GM12874 (cell line): ENCODE results near the gene SAE1.

Experiments
- TF ChIP-seq, protein P1 (sequence below): IDR thresholded peaks from 2 replicates; pipeline ENCODE4 v1.5.1; 2011; ENCODE audit warnings: low read depth, mild to moderate bottlenecking, control low read depth, low read length, moderate library complexity; ENCODE audit not compliant: insufficient read depth

Gene SAE1

DNA sequence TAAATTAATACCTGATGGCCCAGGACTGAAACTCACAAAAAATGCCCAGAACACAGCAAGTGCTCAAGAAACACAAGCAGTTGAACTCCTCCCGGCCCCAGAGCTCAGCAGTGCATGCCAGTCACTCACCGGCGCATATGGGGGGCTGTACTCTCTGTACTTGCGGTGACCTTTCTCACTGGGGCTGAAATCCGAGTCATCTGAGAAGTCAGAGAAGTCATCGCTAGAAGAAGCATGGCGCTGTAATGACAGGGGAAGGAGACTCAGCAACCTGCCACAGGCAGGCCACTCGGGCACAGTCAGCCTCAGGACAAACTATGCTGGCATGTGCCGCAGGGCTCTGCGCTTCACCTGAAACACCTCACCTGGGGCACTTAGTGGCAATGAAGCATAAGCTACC is 36.8 kb upstream of the SAE1 start:
- TF ChIP-seq, protein P1, sequence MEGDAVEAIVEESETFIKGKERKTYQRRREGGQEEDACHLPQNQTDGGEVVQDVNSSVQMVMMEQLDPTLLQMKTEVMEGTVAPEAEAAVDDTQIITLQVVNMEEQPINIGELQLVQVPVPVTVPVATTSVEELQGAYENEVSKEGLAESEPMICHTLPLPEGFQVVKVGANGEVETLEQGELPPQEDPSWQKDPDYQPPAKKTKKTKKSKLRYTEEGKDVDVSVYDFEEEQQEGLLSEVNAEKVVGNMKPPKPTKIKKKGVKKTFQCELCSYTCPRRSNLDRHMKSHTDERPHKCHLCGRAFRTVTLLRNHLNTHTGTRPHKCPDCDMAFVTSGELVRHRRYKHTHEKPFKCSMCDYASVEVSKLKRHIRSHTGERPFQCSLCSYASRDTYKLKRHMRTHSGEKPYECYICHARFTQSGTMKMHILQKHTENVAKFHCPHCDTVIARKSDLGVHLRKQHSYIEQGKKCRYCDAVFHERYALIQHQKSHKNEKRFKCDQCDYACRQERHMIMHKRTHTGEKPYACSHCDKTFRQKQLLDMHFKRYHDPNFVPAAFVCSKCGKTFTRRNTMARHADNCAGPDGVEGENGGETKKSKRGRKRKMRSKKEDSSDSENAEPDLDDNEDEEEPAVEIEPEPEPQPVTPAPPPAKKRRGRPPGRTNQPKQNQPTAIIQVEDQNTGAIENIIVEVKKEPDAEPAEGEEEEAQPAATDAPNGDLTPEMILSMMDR: no peak

DNA sequence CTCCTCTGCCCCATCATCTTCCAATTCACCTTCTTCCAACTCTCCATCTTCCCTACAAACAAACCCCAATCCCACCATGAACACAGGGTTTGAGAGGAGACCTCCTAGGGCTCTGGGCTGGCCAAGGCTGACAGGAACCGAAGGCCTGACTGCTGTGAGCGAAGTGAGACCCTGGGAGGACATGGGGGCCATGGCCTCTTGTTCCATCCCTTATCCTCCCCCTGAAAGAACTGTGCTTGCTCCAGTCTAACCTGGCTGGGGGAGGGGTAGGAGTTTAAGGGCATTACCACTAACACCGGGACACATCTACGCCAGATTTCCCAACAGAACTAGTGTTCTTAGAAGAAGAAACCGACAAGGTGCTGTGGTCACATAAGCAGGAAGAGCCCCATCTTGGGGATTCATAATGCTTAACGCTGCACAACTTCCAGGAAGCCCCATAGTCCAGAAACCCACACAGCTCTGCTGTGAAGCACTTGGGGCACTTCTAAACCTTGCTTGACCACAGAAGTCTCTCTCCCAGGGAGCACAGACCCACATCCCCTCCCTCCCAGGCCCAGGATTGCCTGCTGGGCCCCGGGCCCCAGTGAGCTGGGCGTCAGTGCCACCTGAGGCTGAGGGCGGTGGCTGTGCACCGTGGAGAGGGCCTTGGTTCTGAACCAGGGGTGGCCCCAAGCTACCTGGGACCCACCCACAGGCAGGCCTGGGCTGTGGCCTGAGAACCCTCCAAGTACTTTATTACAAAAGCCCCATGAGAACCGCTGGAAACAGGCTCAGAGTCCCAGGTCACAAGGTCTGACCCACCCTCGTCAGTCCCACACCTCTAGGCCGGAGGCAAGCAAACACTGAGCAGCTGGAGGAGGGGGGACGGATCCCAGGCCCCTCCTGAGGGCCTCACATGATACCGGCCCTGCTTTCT is 35.8 kb upstream of the SAE1 start:
- TF ChIP-seq, protein P1: no peak

DNA sequence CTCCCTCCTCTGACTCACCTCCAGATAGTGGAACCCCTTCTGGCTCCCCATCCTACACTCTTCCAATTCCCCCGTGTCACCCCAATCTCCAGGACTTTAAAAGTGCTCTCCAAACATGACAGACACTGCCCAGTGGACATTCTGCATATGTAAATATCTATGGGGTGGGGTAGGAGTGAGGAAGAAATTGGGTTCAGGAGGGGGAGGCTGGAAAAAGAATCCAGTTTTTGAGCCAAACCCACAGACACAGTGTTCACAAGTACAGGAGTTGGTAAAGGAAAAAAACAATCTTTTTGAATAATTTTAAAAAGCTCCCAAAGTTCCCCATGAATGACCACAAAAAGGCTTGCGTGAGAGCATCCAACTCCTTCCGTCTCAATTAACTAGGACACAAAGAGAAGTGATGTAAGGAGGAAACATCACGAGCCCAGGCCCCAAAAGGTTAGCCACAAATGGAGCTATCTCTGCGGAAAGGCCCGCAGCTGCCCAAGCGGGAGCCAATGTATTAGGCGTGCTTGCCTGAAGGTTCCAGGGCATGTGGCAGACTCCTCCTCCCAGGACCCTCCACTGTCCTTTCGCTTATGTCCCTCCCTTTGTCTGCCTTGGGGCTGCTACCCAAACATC is 35.0 kb upstream of the SAE1 start:
- TF ChIP-seq, protein P1: no peak

DNA sequence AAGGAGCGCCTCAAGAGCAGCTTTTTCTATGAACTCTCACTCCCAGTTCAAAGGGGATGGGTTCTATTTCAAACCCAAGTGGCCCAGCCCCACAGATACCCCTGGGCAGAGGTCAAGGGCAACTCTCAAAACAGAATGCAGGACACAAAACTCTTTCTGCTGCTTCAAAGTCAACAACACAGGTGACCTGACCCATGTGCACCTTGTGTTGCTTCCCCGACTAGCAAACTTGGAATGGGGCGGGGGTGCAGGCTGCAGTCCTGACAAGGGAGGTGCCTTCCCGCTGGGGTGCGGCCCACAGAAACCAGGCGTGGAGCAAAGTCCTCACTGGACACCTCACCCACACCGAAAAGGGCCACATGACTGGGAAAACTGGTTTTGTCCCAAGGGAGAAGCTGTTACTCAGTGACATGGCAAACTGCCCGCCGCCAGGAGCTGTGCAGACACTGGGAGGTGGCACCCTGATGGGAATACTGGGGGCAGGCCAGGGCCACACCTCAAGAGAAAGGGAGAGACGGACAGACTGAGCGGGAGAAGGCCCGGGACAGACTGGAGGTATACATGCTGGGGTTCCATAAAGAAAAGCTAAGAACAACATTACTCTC is 34.4 kb upstream of the SAE1 start:
- TF ChIP-seq, protein P1: no peak

DNA sequence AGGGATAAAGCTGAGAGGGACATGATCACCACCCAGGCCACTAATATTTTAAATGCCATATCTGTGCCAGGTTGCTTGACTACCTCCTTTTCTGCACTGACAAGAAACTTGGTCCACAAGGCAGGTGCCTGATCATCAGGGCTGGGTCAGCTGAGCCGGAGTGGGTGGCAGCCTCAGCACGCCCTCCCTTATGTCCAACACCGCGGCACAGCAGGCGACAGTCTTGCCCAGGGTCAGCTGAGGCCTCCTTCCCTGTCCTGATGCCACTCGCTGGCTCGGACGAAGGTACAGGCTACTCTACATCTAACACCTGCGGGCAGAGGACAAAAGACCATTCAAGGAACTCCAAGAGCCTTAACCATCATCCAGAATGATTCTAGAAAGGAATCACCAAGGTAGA is 33.9 kb upstream of the SAE1 start:
- TF ChIP-seq, protein P1: no peak

DNA sequence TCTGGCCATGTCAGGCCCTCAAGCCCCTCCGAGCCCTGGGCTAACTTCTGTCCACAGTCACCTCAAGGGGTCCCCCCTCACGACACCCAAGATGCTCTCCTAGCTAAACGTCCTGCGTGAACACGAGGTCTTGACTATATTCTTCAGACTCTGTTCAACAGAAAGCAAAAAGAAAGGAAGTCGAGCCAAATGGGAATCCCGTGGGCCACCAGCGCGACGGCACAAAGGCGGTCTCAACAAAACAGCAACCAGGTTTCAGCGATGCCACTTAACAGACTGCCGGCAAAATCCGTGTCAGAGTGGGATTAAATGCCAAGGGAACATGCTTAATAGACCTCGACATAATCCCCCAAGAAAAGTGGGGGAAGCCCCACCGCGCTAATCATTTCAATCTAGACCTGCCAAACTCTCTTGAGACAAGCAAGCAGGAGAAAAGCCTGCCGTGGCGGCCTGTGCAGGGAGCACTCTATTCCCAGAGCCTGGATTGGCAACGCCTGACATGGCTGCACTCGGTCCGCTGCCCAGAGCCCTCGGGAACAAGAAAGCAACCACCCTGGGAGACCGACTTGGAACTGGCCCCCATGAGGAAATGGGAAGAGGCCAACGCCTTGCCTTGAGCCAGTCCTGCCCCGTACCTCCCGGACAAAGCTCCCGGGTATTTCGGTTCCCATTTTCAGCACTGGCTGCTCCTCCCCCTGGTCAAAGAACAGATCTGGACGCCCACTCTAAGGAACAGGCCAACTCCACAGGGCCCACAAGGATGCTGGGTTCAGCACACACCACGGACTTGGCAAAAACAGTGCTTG is 33.0 kb upstream of the SAE1 start:
- TF ChIP-seq, protein P1: no peak

DNA sequence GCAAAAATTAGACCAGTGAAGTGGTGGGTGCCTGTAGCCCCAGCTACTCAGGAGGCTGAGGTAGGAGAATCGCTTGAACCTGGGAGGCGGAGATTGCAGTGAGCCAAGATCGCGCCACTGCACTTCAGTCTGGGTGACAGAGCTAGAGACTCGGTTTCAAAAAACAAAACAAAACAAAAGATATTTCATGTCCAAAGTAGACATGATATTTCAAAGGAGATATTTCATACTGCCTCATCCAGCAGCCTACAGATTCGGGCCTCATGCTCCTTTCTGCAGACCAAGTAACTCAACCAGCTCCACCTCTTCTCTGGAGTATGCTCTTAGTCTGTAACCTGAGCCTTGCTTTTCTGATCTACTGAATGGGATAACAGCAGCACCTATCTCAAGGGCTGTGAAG is 32.0 kb upstream of the SAE1 start:
- TF ChIP-seq, protein P1: no peak
